Natural killer cell treated with Interleukin-12 subunit alpha and Interleukin-12 subunit beta and Interleukin-15 and Interleukin-18, amount 100 ng/mL, for 72 hours (primary cell): ENCODE measurements around the gene ERGIC3. TPM values are rescaled to one million over a fixed set of nuclear protein-coding genes. Genes with fewer than 3 reads are reported as not detected.
A peak's percentile ranks its signal among the peaks of the same experiment; 100 is the strongest.
"Not testable (repeated sequence)": the region's sequence is repeated elsewhere in the genome, so short reads cannot be mapped to it uniquely, and the experiment has no call there.

Source experiments
- ATAC-seq, 2 donors: fragments of 150-1000 bp; cut with Tn5 transposase in 1 of 2; sonication (Bioruptor Pico), chemical (Tn5 transposase) in 1 of 2; 2 replicates each; pipeline ENCODE4 v1.10.0; 2021
- DNase-seq: peaks from one replicate; pipeline ENCODE4 v3.0.0; 2022; ENCODE audit warnings: low spot score
- H3K27ac Mint-ChIP-seq, 2 donors: 1 replicate in 1 of 2; 2 replicates in 1 of 2; pipeline ENCODE4 v1.8.0; 2022; ENCODE audit warnings: mixed read lengths in 2 of 2, mild to moderate bottlenecking in 1 of 2, moderate library complexity in 1 of 2
- H3K27me3 Mint-ChIP-seq, 2 donors: 1 replicate in 1 of 2; 2 replicates in 1 of 2; pipeline ENCODE4 v1.8.0; 2022; ENCODE audit warnings: mixed read lengths in 2 of 2
- H3K36me3 Mint-ChIP-seq: one replicate; pipeline ENCODE4 v1.8.0; 2022; ENCODE audit warnings: mixed read lengths
- H3K4me1 Mint-ChIP-seq, 2 donors: 1 replicate in 1 of 2; 2 replicates in 1 of 2; pipeline ENCODE4 v1.8.0; 2022; ENCODE audit warnings: low read depth in 2 of 2, mixed read lengths in 2 of 2, mild to moderate bottlenecking in 1 of 2
- H3K4me3 Mint-ChIP-seq: one replicate; pipeline ENCODE4 v1.8.0; 2022; ENCODE audit warnings: mixed read lengths
- H3K9me3 Mint-ChIP-seq: 2 replicates; pipeline ENCODE4 v1.8.0; 2022; ENCODE audit warnings: mixed read lengths
- total RNA-seq, 2 donors: library from RNA; stranded (reverse); gene quantifications; one replicate each; pipeline ENCODE4 v1.2.3, GENCODE V29; 2022

Gene ERGIC3
- total RNA-seq, 2 donors from 2014 or later, result 129 to 164 TPM

- Mint-ChIP-seq H3K36me3 (peaks cover 1% of the 10 kb centered on the region), H3K27me3 (no peaks in the 10 kb centered on the region), H3K4me3 (no peak overlapping the region), H3K4me1 (peaks cover 10 to 12% of the 10 kb centered on the region in 2 donors), H3K27ac (no peak overlapping the region), H3K9me3 (no peaks in the 10 kb centered on the region)
- no peak for DNase-seq
- ATAC-seq, result no peak
Measured at GRCh38 chr20:35510951-35511735, 30.7 kb upstream of the ERGIC3 start.

DNA sequence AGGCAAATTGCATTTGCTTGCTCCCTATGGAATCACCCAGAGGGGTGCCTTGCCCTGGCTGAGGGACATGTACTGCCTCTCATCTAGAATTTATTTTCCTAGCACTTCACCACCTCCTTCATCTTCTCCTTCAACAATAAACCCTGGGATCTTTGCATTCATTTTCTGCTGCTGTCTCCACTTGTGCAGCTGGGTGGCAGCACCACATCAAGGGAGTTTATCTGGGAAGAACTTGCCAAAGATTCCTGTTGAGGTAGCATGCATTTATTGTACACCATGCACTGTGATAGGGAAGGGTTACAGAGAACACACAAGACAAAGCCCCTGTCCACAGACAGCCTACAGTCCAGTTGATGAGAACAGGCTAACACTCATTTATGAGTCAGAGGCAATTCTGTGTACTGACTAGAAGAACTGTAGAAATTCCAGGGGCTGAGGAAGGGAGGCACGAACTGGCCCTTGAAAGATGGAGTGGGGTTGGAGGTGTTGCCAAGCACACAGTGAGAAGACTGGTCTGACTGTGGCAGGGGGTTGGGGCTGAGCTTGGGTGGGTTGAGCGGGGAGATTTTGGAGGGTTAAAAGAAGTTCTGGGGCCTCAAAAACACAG lies 30.0 kb upstream of the ERGIC3 start:
- H3K27ac Mint-ChIP-seq, result no peak overlapping the region
- H3K9me3 Mint-ChIP-seq, result no peaks in the 10 kb centered on the region
- H3K36me3 Mint-ChIP-seq, result no peaks in the 10 kb centered on the region
- H3K4me3 Mint-ChIP-seq, result no peak overlapping the region
- ATAC-seq, result no peak
- peaks cover 5 to 7% of the 10 kb centered on the region in 2 donors for H3K4me1 Mint-ChIP-seq
- H3K27me3 Mint-ChIP-seq, result no peaks in the 10 kb centered on the region
- no peak for DNase-seq

DNA sequence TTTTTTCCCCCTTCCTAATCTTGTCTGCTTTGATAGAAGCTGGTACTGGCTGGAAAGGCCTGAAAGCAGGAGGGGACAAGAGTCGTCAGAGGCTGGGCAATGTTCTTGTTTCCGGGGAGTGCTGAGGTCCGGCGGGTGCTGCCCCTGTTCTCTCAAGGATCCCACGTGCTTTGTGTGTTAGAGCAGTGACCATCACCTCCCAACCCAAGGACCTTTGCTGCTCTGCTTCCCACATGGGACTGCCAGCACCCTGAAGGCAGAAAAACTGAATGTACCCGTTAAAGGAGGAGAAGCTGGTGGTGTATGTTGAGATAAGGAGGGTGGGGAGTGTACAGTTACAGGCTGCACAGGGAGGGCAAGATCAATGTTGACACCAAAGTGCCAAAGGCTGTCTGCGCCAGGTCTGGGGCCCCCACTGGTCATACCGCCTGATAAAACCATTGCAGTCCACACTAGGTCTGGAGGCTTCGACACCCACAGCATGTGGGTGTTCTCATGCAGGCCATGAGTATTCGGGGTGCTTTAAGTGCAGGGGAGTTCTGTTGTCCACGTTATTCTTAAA lies 27.4 kb upstream of the ERGIC3 start:
- DNase-seq, result no peak
- no peaks in the 10 kb centered on the region for H3K9me3 Mint-ChIP-seq
- no peaks in the 10 kb centered on the region for H3K36me3 Mint-ChIP-seq
- H3K27ac Mint-ChIP-seq, result no peak overlapping the region
- H3K4me1 Mint-ChIP-seq, result no peaks in the 10 kb centered on the region
- H3K4me3 Mint-ChIP-seq, result no peak overlapping the region
- no peak for ATAC-seq
- no peaks in the 10 kb centered on the region for H3K27me3 Mint-ChIP-seq

DNA sequence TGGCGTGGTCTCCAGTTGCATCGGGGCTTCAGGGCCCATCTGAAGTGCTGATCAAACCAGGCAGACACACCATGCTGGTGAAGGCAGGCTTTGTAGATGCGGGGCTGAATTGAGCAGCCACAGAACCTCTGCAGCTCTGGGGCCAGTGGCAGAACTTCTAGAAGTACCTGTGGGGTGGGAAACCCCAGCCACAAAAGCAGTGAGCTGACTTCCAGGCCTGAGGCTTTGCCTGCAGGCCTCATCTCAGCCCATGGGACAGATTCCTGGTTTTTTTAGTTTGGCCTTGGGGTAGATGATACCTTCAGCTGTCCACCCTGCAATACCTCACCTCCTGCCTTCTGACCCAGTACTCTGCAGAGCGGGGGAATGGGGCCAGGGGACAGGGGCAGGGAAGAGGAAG lies 26.5 kb upstream of the ERGIC3 start:
- DNase-seq (no peak), ATAC-seq (no peak)
- no peak overlapping the region for H3K27ac Mint-ChIP-seq
- no peaks in the 10 kb centered on the region for H3K36me3 Mint-ChIP-seq
- H3K27me3 Mint-ChIP-seq, result no peaks in the 10 kb centered on the region
- no peaks in the 10 kb centered on the region for H3K4me1 Mint-ChIP-seq
- H3K9me3 Mint-ChIP-seq, result no peaks in the 10 kb centered on the region
- no peak overlapping the region for H3K4me3 Mint-ChIP-seq

DNA sequence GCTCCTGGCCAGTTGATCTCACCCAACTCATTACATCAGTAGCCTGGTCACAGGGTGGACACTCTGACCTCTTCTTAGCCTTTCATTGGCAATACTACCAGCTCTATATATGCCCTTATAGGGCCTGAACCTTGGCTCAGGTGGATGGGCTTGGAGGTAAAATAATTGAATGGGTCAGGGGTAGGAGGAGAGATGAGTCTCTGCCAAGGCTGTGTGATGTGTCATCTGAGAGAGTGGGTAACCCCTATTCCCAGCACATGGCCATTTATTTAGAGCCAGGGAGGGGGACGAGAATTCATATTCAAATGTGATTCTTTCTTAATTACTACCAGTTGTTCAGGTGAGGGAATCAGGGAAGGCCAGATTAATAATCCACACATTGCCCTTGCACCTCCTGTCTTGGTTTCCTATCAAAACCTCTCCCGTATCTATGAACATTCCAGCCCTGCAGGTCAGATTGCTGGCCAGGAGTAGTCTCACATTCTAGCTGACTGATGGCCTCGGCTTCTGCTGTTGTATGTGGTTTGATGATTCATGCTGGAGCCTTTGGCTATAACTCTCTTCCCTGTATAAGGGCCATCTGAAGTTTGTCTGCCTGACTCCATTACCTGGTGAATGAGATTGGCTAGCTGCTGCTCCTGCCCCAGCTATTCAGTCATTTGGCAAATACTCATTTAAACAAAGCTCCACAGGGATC lies 25.8 kb upstream of the ERGIC3 start:
- no peak overlapping the region for H3K4me3 Mint-ChIP-seq
- DNase-seq, result no peak
- no peaks in the 10 kb centered on the region for H3K36me3 Mint-ChIP-seq
- peaks cover 0 to 5% of the 10 kb centered on the region in 2 donors for H3K4me1 Mint-ChIP-seq
- no peaks in the 10 kb centered on the region for H3K9me3 Mint-ChIP-seq
- peak overlapping the region in 1 of 2 donors; percentile 27 for H3K27ac Mint-ChIP-seq
- ATAC-seq, result no peak
- no peaks in the 10 kb centered on the region for H3K27me3 Mint-ChIP-seq

DNA sequence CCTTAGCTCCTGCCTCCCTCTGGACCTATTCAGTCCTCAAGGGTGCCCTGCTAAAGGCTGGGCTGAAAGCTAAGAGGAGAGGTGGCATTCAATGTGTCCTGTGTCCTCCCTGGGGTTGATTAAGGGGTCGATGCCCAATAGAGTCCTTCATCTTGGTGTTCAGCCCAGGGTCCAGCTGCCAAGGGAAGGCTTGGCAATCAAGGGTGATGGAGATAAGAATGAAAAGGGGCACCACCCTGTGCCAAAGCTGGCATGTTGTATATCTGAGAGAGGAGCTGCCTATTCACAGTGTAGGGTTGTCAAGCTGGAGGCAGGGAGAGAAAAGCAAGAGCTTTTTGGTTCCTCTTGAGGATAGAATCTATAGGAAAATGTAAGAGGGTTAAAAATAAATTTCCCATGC lies 24.8 kb upstream of the ERGIC3 start:
- Mint-ChIP-seq H3K36me3 (no peaks in the 10 kb centered on the region), H3K27ac (no peak overlapping the region), H3K9me3 (no peaks in the 10 kb centered on the region), H3K27me3 (no peaks in the 10 kb centered on the region), H3K4me3 (no peak overlapping the region), H3K4me1 (peaks cover 0 to 5% of the 10 kb centered on the region in 2 donors)
- ATAC-seq (no peak), DNase-seq (no peak)

DNA sequence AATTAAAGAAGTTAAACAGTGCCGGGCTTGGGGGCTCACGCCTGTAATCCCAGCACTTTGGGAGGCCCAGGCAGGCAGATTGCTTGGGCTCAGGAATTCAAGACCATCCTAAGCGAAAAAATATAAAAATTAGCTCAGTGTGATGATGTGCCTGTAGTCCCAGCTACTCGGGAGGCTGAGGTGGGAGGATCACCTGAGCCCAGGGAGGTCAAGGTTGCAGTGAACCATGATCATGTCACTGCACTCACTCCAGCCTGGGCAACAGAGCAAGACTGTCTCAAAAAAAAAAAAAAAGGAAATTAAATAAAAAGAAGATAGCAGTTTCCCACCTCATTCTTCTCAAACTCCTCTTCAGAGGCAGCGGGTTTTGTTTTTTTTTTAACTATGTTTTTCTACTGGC lies 24.1 kb upstream of the ERGIC3 start:
- not testable (repeated sequence) for ATAC-seq, H3K4me1 Mint-ChIP-seq, H3K9me3 Mint-ChIP-seq, H3K27ac Mint-ChIP-seq, H3K36me3 Mint-ChIP-seq, H3K4me3 Mint-ChIP-seq, DNase-seq, H3K27me3 Mint-ChIP-seq

DNA sequence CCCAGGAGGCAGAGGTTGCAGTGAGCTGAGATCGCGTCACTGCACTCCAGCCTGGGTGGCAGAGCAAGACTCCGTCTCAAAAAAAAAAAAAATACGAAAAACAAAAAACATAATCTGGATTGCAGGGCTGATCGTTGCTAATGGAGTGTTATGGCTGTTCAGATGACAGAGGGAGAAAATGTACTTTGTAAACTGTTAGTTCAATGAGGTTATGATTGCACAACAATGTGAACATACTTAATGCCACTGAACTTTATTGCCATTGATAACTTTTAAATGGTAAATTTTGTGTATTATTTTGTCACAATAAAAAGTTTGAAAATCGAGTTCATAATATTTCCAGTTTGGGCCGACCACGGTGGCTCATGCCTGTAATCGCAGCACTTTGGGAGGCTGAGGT lies 22.9 kb upstream of the ERGIC3 start:
- no peak for ATAC-seq
- no peak for DNase-seq
- Mint-ChIP-seq H3K27ac (no peak overlapping the region), H3K36me3 (no peaks in the 10 kb centered on the region), H3K27me3 (no peaks in the 10 kb centered on the region), H3K4me3 (no peak overlapping the region), H3K4me1 (peaks cover 0 to 5% of the 10 kb centered on the region in 2 donors), H3K9me3 (no peaks in the 10 kb centered on the region)

DNA sequence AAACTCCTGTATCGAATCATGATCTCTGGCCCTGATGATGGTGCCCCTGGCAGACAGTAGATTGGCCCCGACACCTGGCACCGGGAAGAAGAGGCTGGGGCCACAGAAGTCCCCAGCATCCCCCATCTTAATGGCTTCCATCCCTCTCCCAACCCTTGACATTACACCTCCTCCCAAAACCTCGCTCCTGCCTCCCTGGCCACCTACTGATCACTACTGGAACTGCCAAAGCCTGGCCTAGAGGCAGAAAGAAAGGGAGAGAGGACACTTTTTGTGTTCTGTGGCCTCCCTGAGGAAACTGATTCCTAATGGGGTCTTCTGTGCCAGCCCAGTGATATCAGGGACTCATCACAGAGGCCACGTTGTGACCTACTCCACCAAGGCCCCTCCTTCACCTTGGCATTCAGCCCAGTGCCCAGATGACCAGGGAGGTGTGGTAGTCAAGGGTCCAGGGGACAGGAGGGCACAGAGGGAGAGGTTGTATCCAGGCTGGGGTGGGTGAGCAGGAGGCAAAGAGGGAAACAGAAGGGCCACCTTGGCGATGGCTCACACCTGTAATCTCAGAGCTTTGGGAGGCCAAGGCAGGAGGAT lies 18.5 kb upstream of the ERGIC3 start:
- no peaks in the 10 kb centered on the region for H3K27me3 Mint-ChIP-seq
- H3K4me1 Mint-ChIP-seq, result peaks cover 0 to 5% of the 10 kb centered on the region in 2 donors
- no peaks in the 10 kb centered on the region for H3K36me3 Mint-ChIP-seq
- peak in 1 of 2 donors; percentile 37 for ATAC-seq
- no peak overlapping the region for H3K4me3 Mint-ChIP-seq
- H3K9me3 Mint-ChIP-seq, result no peaks in the 10 kb centered on the region
- H3K27ac Mint-ChIP-seq, result no peak overlapping the region
- DNase-seq, result no peak

DNA sequence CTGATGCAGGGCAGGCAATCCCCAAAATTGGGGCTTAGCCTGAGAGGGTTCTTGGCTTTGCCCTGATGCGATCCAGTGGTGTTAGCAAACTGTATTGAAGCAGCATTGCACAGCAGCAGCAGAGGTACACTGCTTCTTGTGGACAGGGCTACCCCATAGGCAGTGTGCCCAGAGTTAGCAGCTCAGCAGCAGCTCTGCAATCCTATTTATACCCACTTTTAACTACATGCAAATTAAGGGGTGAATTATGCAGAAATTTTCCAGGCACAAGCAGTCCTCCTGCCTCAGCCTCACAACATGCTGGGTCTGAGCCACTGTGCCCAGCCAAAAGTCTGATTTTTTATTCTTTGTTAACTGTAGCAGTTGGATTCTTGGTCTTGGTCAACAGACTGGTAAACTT lies 16.2 kb upstream of the ERGIC3 start:
- no peak overlapping the region for H3K27ac Mint-ChIP-seq
- ATAC-seq (no peak), DNase-seq (no peak)
- no peaks in the 10 kb centered on the region for H3K36me3 Mint-ChIP-seq
- no peak overlapping the region for H3K4me3 Mint-ChIP-seq
- no peaks in the 10 kb centered on the region for H3K9me3 Mint-ChIP-seq
- no peaks in the 10 kb centered on the region for H3K27me3 Mint-ChIP-seq
- peaks cover 0 to 5% of the 10 kb centered on the region in 2 donors for H3K4me1 Mint-ChIP-seq

DNA sequence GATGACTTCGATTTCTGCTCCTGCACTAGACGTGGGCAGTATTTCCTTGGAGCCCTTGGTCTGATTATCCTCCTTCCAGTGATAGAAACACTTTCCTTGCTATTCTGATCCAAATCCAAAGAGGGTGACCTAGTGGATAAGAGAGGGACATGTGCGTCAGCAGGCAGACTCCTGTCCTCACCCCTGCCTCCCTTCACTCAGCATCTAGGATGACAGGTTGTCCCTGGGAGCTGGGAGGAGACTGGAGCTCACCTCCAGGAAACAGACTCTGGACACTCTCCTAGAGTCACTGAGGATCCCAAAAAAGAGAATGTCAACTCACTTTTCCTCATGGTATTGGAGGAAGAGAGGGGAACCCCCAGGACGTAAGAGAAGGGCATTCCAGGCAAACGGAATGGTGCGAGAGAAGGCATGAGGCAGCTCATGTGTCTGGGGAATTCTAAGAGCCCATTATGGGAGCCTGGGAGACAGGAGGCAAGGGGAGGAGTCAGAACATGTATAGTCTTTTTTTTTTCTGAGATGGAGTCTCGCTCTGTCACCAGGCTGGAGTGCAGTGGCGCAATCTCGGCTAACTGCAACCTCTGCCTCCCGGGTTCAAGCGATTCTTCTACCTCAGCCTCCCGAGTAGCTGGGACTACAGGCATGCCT lies 14.6 kb upstream of the ERGIC3 start:
- no peak overlapping the region for H3K4me3 Mint-ChIP-seq
- H3K9me3 Mint-ChIP-seq, result no peaks in the 10 kb centered on the region
- ATAC-seq, result no peak
- H3K4me1 Mint-ChIP-seq, result no peaks in the 10 kb centered on the region
- no peaks in the 10 kb centered on the region for H3K36me3 Mint-ChIP-seq
- DNase-seq, result no peak
- no peak overlapping the region for H3K27ac Mint-ChIP-seq
- H3K27me3 Mint-ChIP-seq, result no peaks in the 10 kb centered on the region

GRCh38 chr20:35529552-35529951 lies 12.3 kb upstream of the ERGIC3 start, which contains the start of gene C20orf173:
Gene C20orf173, minus strand, starts transcription at chr20:35529652. Its CDS starts 279 bp downstream, at chr20:35529373.
- no peaks in the 10 kb centered on the region for H3K36me3 Mint-ChIP-seq
- H3K27me3 Mint-ChIP-seq, result no peaks in the 10 kb centered on the region
- H3K4me1 Mint-ChIP-seq, result no peaks in the 10 kb centered on the region
- H3K27ac Mint-ChIP-seq, result peak within 1 kb of the TSS in 1 of 2 donors; percentile 47
- no peak within 1 kb of the TSS for H3K4me3 Mint-ChIP-seq
- H3K9me3 Mint-ChIP-seq, result no peaks in the 10 kb centered on the region
- DNase-seq, result no peak
- ATAC-seq, result peak in 1 of 2 donors; percentile 32

DNA sequence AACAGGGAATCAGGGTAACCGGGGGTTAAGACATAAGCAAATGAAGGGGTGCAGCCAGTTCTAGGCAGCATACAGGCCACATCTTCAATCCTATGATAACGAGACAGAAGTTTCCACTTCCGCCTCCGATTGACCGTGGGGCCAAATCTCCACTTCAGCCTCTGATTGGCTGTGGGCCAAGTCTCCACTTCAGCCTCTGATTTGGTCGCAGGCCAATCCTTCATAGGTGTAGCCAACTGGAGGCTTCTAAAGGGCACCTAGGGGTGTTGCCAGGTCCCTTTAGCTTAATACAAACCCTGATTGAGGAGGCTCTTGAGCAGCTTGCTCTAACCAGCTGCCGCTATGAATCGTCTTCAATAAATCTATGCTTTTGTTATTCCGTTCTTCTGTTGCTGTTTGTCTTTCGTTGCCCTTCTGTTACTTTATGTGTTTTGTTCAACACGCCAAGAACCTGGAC lies 2.1 kb upstream of the ERGIC3 start:
- Mint-ChIP-seq H3K4me1 (peaks cover 11 to 17% of the 10 kb centered on the region in 2 donors), H3K27me3 (no peaks in the 10 kb centered on the region), H3K4me3 (no peak overlapping the region), H3K27ac (no peak overlapping the region), H3K9me3 (no peaks in the 10 kb centered on the region), H3K36me3 (no peaks in the 10 kb centered on the region)
- ATAC-seq (peak in 1 of 2 donors; percentile 44), DNase-seq (peak; percentile 68)
